Measurements from ENCODE around the gene RALGAPA1.
"Not testable (repeated sequence)": the region's sequence is repeated elsewhere in the genome, so short reads cannot be mapped to it uniquely, and the experiment has no call there.

The RALGAPA1 gene

DNA sequence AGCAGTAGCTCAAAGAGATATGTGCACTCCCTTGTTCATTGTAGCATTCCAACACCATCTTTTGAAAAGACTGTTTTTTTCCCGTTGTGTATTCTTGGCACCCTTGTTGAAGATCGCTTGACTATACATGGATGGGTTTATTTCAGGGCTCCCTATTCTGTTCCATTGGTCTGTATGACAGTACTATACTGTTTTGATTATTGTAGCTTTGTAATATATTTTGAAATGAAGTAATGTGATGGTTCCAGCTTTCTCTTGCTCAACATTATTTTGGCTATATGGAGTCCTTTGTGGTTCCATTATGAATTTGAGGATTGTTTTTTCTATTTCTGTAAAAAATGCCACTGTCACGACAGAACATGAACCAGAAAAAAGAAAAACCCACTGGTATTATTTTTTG, 42.7 kb upstream of the RALGAPA1 start:
- H3K4me3 ChIP-seq (replicated peaks; ENCODE audit: low read depth, low read length) = no peak overlapping the region
- no peak for DNase-seq (ENCODE audit: extremely low read depth, insufficient read length)
- H3K36me3 ChIP-seq (ENCODE audit: control insufficient read depth, insufficient read depth, low read length) = no peaks in the 10 kb centered on the region; the same call in none of the 2 replicates
- no peaks in the 10 kb centered on the region for H3K27me3 ChIP-seq (replicated peaks; ENCODE audit: control insufficient read depth, insufficient read depth, low read length)
- TF ChIP-seq, protein P1, sequence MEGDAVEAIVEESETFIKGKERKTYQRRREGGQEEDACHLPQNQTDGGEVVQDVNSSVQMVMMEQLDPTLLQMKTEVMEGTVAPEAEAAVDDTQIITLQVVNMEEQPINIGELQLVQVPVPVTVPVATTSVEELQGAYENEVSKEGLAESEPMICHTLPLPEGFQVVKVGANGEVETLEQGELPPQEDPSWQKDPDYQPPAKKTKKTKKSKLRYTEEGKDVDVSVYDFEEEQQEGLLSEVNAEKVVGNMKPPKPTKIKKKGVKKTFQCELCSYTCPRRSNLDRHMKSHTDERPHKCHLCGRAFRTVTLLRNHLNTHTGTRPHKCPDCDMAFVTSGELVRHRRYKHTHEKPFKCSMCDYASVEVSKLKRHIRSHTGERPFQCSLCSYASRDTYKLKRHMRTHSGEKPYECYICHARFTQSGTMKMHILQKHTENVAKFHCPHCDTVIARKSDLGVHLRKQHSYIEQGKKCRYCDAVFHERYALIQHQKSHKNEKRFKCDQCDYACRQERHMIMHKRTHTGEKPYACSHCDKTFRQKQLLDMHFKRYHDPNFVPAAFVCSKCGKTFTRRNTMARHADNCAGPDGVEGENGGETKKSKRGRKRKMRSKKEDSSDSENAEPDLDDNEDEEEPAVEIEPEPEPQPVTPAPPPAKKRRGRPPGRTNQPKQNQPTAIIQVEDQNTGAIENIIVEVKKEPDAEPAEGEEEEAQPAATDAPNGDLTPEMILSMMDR (IDR thresholded peaks at IDR 0.05; ENCODE audit: insufficient read depth, low read length, poor library complexity, severe bottlenecking) = no peak

DNA sequence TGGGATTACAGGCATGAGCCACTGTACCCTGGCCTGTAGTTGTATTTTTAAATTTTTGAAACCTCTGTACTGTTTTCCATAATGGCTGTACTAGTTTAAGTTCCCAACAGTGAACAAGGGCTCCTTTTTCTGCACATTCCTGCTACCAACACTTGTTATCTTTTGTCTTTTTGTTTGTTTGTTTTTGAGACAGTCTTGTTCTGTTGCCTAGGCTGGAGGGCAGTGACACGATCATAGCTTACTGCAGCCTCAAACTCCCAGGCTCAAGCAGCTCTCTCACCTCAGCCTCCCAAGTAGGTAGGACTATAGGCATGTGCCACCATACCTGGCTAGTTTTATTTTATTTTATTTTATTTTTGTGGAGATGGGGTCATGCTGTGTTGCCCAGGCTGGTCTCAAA, 40.0 kb upstream of the RALGAPA1 start:
- no peak overlapping the region for H3K4me3 ChIP-seq (replicated peaks; ENCODE audit: low read depth, low read length)
- TF ChIP-seq, protein P1 (IDR thresholded peaks at IDR 0.05; ENCODE audit: insufficient read depth, low read length, poor library complexity, severe bottlenecking) = no peak
- DNase-seq (ENCODE audit: extremely low read depth, insufficient read length) = no peak
- H3K27me3 ChIP-seq (replicated peaks; ENCODE audit: control insufficient read depth, insufficient read depth, low read length) = no peaks in the 10 kb centered on the region
- H3K36me3 ChIP-seq (ENCODE audit: control insufficient read depth, insufficient read depth, low read length) = peaks cover 2% of the 10 kb centered on the region

DNA sequence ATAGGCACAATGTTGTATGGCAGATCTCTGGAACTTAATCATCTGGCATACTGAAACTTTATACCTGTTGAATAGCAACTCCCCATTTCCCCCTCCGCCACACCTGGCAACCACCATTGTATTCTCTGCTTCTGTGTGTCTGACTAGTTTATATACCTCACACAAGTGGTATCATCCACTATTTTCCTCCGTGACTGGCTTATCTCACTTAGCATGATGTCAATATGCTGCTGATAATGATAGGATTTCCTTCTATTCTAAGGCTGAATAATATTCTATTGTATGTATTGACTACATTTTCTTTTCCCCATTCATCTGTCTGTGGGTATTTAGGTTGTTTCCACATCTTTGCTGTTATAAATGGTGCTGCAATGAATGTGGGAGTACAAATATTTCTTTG, 38.5 kb upstream of the RALGAPA1 start:
- no peak overlapping the region for H3K4me3 ChIP-seq (replicated peaks; ENCODE audit: low read depth, low read length)
- no peak for DNase-seq (ENCODE audit: extremely low read depth, insufficient read length)
- H3K36me3 ChIP-seq (ENCODE audit: control insufficient read depth, insufficient read depth, low read length) = peaks cover 5% of the 10 kb centered on the region
- TF ChIP-seq, protein P1 (IDR thresholded peaks at IDR 0.05; ENCODE audit: insufficient read depth, low read length, poor library complexity, severe bottlenecking) = no peak
- H3K27me3 ChIP-seq (replicated peaks; ENCODE audit: control insufficient read depth, insufficient read depth, low read length) = no peaks in the 10 kb centered on the region

DNA sequence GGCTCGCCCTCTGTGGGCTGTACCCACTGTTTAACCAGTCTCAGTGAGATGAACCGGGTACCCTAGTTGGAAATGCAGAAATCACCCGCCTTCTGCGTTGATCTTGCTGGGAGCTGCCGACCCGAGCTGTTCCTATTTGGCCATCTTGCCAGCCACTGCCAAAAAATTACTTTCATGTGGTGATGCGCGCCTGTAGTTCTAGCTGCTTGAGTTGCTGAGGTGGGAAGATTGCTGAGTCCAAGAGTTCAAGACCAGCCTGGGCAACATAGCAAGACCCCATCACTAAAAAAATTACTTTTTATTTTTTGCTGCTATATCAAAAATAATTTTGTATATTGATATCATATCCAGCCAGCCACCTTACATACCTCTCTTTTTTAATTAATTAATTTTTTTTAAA, 35.4 kb upstream of the RALGAPA1 start:
- no peak overlapping the region for H3K4me3 ChIP-seq (replicated peaks; ENCODE audit: low read depth, low read length)
- no peaks in the 10 kb centered on the region for H3K27me3 ChIP-seq (replicated peaks; ENCODE audit: control insufficient read depth, insufficient read depth, low read length)
- TF ChIP-seq, protein P1 (IDR thresholded peaks at IDR 0.05; ENCODE audit: insufficient read depth, low read length, poor library complexity, severe bottlenecking) = no peak
- DNase-seq (ENCODE audit: extremely low read depth, insufficient read length) = no peak
- peaks cover 5% of the 10 kb centered on the region for H3K36me3 ChIP-seq (ENCODE audit: control insufficient read depth, insufficient read depth, low read length)

DNA sequence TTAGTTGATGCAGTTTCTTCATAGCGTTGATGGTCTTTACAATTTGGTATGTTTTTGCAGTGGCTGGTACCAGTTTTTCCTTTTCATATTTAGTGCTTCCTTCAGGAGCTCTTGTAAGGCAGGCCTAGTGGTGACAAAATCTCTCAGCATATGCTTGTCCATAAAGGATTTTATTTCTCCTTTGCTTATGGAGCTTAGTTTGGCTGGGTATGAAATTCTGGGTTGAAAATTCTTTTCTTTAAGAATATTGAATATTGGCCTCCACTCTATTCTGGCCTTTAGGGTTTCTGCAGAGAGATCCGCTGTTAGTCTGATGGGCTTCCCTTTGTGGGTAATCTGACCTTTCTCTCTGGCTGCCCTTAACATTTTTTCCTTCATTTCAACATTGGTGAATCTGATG, 33.1 kb upstream of the RALGAPA1 start:
- not testable (repeated sequence) for H3K36me3 ChIP-seq (ENCODE audit: control insufficient read depth, insufficient read depth, low read length); H3K27me3 ChIP-seq (replicated peaks; ENCODE audit: control insufficient read depth, insufficient read depth, low read length); DNase-seq (ENCODE audit: extremely low read depth, insufficient read length); H3K4me3 ChIP-seq (replicated peaks; ENCODE audit: low read depth, low read length)

DNA sequence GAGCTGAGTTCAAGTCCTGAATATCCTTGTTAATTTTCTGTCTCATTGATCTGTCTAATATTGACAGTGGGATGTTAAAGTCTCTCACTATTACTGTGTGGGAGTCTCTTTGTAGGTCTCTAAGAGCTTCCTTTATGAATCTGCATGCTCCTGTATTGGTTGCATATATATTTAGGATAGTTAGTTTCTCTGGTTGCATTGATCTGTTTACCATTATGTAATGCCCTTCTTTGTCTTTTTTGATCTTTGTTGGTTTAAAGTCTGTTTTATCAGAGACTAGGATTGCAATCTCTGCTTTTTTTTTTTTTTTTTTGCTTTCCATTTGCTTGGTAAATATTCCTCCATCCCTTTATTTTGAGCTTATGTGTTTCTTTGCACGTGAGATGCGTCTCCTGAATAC, 32.6 kb upstream of the RALGAPA1 start:
- not testable (repeated sequence) for H3K36me3 ChIP-seq (ENCODE audit: control insufficient read depth, insufficient read depth, low read length); DNase-seq (ENCODE audit: extremely low read depth, insufficient read length)

DNA sequence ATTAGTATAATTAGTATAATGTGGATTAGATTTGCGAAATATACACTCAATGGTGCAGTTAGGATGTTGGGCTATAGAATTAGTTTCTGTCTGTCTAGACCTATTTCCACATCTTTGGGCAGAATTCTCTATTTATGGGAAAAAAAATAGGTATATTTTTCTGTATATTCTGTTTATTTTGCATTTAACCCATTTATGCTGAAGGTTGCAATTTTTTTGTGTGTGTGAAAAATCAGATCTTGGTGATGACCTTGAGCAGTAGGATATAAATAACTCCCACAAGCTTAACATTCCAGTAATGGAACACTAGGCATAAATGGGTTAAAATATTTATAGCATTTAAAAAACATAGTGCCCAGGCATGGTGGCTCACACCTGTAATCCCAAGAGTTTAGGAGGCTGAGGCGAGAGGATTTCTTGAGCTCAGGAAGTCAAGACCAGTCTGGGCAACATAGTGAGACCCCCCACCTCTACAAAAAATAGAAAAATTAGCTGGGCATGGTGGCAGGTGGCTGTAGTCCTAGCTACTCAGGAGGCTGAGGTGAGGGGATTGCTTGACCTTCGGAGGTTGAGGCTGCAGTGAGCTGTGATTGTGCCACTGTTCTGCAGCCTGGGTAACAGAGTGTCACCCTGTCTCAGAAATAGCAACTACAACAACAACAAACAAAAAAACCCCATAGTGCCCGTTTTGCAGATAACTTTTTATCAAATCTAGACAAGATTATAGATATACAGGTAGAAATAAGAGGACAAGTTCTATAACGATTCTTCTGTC, 26.3 kb upstream of the RALGAPA1 start:
- no peak for DNase-seq (ENCODE audit: extremely low read depth, insufficient read length)
- TF ChIP-seq, protein P1 (IDR thresholded peaks at IDR 0.05; ENCODE audit: insufficient read depth, low read length, poor library complexity, severe bottlenecking) = no peak
- H3K36me3 ChIP-seq (ENCODE audit: control insufficient read depth, insufficient read depth, low read length) = peaks cover 5% of the 10 kb centered on the region
- H3K4me3 ChIP-seq (replicated peaks; ENCODE audit: low read depth, low read length) = no peak overlapping the region
- no peaks in the 10 kb centered on the region for H3K27me3 ChIP-seq (replicated peaks; ENCODE audit: control insufficient read depth, insufficient read depth, low read length)

More for the DNA sequence above, 32.6 kb upstream of the RALGAPA1 start:
- H3K4me3 ChIP-seq (replicated peaks; ENCODE audit: low read depth, low read length); H3K27me3 ChIP-seq (replicated peaks; ENCODE audit: control insufficient read depth, insufficient read depth, low read length): not testable (repeated sequence)

Measured in GM06990 (cell line).